AG08395 (cell line): ENCODE data around the gene AKAP1.

ENCODE experiments used
- DNase-seq: peaks from one replicate; pipeline ENCODE4 v3.0.0; 2012; ENCODE audit warnings: mixed read lengths, low spot score

AKAP1 gene

GRCh38 chr17:57164814-57165213 lies 79.8 kb downstream of the AKAP1 start:
- DNase-seq = no peak

GRCh38 chr17:57165754-57166153 lies 80.7 kb downstream of the AKAP1 start:
- DNase-seq = no peak

GRCh38 chr17:57166803-57167202 lies 81.8 kb downstream of the AKAP1 start:
- DNase-seq = no peak

- no peak for DNase-seq
Observed at GRCh38 chr17:57168695-57169094, 83.6 kb downstream of the AKAP1 start.

GRCh38 chr17:57170866-57171265 lies 85.8 kb downstream of the AKAP1 start:
- DNase-seq = no peak
